ENCODE data around the gene PPP6R1. TPM values are rescaled to one million over a fixed set of nuclear protein-coding genes. Genes with fewer than 3 reads are reported as not detected.

Gene PPP6R1
- total RNA-seq, 1 donor from 2014 or later: 39.8 TPM

DNA sequence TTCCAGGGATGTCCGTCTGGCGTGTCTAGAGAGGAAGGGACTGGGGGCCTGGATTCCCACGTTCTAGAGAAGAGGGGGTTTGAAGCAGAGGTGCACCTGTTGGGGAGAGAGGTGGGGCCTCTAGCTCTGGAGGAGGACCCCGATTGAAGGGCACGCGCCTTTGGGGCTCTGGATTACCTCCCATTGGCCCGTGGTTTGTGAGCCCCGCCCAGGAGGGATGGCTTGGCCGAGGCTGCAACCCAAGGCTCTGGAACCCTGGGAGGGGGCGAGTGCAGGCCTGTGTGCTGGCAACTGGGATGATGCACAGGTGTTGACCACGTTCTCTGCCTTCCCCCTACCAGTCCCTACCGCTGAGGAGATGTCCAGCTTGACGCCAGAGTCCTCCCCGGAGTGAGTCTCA is 46.2 kb upstream of the PPP6R1 start:
- H3K9me3 ChIP-seq (replicated peaks): peaks cover 5% of the 10 kb centered on the region
- DNase-seq: no peak
- peaks cover 4% of the 10 kb centered on the region for H3K4me1 ChIP-seq
- no peak overlapping the region for H3K4me3 ChIP-seq
- no peak for TF ChIP-seq CTCF (IDR thresholded peaks at IDR 0.05; ENCODE audit: borderline replicate concordance)
- no peaks in the 10 kb centered on the region for H3K27me3 ChIP-seq (ENCODE audit: low read depth)
- intact Hi-C loops (cut with micrococcal nuclease): no loop called here
- H3K36me3 ChIP-seq: no peaks in the 10 kb centered on the region
- H3K27ac ChIP-seq (replicated peaks): no peak overlapping the region

DNA sequence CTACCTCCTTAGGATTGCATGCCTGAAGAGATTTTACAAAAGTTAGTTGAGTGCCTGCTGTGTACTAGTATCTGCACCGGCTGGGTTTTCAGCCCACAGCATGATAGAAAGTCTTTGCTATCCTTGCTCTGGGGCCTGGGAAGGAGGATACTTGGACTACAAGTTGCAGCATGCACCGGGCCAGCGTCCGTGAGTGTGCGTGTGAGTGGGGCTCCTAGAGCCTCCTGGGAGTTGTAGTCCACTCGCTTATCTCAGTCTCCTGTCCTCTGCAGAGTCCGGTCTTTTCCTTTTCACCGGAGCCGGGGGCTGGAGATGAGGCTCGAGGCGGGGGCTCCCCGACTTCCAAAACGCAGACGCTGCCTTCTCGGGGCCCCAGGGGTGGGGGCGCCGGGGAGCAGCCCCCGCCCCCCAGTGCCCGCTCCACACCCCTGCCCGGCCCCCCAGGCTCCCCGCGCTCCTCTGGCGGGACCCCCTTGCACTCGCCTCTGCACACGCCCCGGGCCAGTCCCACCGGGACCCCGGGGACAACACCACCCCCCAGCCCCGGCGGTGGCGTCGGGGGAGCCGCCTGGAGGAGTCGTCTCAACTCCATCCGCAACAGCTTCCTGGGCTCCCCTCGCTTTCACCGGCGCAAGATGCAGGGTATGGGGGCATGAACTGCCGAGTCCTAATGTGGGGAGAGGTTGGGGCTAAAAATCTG is 45.6 kb upstream of the PPP6R1 start:
- Histone ChIP-seq H3K36me3 (no peaks in the 10 kb centered on the region), H3K27me3 (ENCODE audit: low read depth) (no peaks in the 10 kb centered on the region), H3K9me3 (replicated peaks) (peaks cover 2% of the 10 kb centered on the region), H3K4me1 (peaks cover 4% of the 10 kb centered on the region), H3K4me3 (no peak overlapping the region), H3K27ac (replicated peaks) (no peak overlapping the region)
- TF ChIP-seq CTCF (IDR thresholded peaks at IDR 0.05; ENCODE audit: borderline replicate concordance): no peak
- DNase-seq: no peak
- intact Hi-C loops (cut with micrococcal nuclease): no loop called here

GRCh38 chr19:55303477-55303876 is 44.7 kb upstream of the PPP6R1 start:
- intact Hi-C loops (cut with micrococcal nuclease): no loop called here
- Histone ChIP-seq H3K27me3 (ENCODE audit: low read depth) (no peaks in the 10 kb centered on the region), H3K36me3 (no peaks in the 10 kb centered on the region), H3K4me3 (no peak overlapping the region), H3K4me1 (peaks cover 4% of the 10 kb centered on the region), H3K9me3 (replicated peaks) (no peaks in the 10 kb centered on the region), H3K27ac (replicated peaks) (no peak overlapping the region)
- no peak for DNase-seq
- no peak for TF ChIP-seq CTCF (IDR thresholded peaks at IDR 0.05; ENCODE audit: borderline replicate concordance)

GRCh38 chr19:55302318-55302703 is 43.5 kb upstream of the PPP6R1 start:
- Histone ChIP-seq H3K36me3 (no peaks in the 10 kb centered on the region), H3K9me3 (replicated peaks) (no peaks in the 10 kb centered on the region), H3K27ac (replicated peaks) (no peak overlapping the region), H3K4me3 (no peak overlapping the region), H3K4me1 (peaks cover 4% of the 10 kb centered on the region), H3K27me3 (ENCODE audit: low read depth) (no peaks in the 10 kb centered on the region)
- intact Hi-C loops (cut with micrococcal nuclease): no loop called here
- TF ChIP-seq CTCF (IDR thresholded peaks at IDR 0.05; ENCODE audit: borderline replicate concordance): no peak
- no peak for DNase-seq

DNA sequence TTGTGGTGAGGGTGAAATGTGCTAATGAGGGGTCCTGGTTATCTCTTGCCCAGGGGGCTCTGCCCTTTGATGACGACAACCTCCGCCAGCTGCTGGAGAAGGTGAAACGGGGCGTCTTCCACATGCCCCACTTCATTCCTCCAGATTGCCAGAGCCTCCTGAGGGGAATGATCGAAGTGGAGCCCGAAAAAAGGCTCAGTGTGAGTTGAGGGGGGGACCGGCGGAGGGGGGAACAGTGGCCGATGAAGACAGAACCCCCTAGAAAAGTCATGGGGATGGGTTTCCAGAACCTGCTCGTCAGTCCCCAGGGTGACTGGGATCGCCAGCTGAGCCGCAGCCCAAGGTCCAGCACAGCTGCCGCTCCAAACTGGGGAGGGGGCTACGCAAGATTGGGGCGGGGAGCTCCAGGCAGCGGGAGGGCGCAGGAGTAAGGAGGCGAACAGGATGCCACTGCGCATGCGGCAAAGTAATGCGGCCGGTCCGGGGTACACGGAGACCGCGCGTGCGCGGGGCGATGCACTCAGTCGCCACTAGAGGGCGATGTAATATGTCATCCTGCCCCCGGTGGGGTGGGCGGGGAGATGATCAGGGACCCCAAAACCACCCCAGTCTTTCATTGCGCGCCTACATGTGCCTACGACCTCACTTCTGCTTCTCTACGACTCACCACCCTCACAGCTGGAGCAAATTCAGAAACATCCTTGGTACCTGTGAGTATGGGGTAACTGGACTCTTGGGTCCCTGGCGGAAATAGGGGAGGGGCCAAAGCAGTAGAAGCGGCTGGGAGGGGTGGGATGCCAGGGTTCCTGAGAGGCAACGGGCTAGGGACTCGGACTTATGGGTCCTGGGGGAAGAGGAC is 42.9 kb upstream of the PPP6R1 start:
- H3K4me3 ChIP-seq: peak overlapping the region; percentile 61
- no peak overlapping the region for H3K27ac ChIP-seq (replicated peaks)
- H3K27me3 ChIP-seq (ENCODE audit: low read depth): no peaks in the 10 kb centered on the region
- no peaks in the 10 kb centered on the region for H3K36me3 ChIP-seq
- intact Hi-C loops (cut with micrococcal nuclease): no loop called here
- TF ChIP-seq CTCF (IDR thresholded peaks at IDR 0.05; ENCODE audit: borderline replicate concordance): peak; percentile 99
- no peaks in the 10 kb centered on the region for H3K9me3 ChIP-seq (replicated peaks)
- peaks cover 4% of the 10 kb centered on the region for H3K4me1 ChIP-seq
- DNase-seq: peak; percentile 87

Measured in left ventricle myocardium inferior (tissue), 1 donor.